ENCODE measurements around the gene AP3S2. TPM values are rescaled to one million over a fixed set of nuclear protein-coding genes. Genes with fewer than 3 reads are reported as not detected.
"Not testable (repeated sequence)": the region's sequence is repeated elsewhere in the genome, so short reads cannot be mapped to it uniquely, and the experiment has no call there.

Gene AP3S2
- total RNA-seq, 4 donors from 2014 or later = 37.3 to 73.8 (median 56.2) TPM

DNA sequence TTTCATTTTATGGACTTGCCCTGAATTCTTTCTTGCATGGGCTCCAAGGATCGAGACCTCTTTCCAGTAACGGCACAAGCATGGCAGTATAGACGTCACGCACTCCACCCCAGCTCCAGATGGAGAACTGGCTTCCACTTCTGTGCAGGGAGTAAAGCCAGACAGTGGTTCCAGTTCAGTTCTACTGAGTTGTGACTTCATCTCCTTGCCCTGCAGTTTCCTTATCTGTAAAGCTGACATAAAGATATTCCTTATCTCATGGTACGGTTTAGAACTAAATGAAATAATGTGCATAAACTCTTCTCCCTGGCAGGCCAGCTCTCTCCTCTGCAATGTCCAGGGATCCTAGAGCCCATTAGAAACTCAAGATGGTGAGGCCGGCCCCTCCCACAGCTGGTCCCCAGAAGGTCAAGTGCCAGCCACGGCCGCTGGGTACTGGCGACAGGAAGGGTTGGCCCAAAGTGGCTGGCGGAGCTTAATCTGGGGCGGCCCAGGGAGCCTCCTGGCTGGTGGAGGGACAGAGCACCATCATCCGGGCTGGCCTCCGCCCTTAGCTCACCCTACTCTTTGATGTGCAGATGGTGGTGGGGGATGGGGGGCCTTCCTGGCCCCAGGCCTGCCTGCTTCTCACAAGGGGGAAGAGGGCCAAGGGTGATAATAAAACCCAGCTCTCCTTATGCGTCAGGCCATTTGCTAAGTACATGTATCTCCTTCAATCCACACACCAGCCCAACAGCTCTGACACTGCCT, 110.5 kb downstream of the AP3S2 start:
- ATAC-seq (ENCODE audit: low FRiP score) (peak; percentile 41), DNase-seq (ENCODE audit: low spot score) (no peak)
- TF ChIP-seq, protein P1, sequence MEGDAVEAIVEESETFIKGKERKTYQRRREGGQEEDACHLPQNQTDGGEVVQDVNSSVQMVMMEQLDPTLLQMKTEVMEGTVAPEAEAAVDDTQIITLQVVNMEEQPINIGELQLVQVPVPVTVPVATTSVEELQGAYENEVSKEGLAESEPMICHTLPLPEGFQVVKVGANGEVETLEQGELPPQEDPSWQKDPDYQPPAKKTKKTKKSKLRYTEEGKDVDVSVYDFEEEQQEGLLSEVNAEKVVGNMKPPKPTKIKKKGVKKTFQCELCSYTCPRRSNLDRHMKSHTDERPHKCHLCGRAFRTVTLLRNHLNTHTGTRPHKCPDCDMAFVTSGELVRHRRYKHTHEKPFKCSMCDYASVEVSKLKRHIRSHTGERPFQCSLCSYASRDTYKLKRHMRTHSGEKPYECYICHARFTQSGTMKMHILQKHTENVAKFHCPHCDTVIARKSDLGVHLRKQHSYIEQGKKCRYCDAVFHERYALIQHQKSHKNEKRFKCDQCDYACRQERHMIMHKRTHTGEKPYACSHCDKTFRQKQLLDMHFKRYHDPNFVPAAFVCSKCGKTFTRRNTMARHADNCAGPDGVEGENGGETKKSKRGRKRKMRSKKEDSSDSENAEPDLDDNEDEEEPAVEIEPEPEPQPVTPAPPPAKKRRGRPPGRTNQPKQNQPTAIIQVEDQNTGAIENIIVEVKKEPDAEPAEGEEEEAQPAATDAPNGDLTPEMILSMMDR (IDR thresholded peaks at IDR 0.05) = no peak

DNA sequence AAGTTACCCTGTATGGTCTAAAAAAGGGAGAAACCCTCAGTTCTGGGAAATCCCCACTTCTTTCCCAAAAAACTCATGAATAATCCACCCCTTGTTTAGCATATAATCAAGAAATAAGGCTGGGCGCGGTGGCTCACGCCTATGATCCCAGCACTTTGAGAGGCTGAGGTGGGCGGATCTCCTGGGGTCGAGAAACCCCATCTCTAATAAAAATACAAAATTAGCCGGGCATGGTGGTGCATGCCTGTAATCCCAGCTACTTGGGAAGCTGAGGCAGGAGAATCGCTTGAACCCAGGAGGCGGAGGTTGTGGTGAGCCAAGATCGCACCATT, 111.2 kb downstream of the AP3S2 start:
- not testable (repeated sequence) for ATAC-seq (ENCODE audit: low FRiP score); DNase-seq (ENCODE audit: low spot score)

DNA sequence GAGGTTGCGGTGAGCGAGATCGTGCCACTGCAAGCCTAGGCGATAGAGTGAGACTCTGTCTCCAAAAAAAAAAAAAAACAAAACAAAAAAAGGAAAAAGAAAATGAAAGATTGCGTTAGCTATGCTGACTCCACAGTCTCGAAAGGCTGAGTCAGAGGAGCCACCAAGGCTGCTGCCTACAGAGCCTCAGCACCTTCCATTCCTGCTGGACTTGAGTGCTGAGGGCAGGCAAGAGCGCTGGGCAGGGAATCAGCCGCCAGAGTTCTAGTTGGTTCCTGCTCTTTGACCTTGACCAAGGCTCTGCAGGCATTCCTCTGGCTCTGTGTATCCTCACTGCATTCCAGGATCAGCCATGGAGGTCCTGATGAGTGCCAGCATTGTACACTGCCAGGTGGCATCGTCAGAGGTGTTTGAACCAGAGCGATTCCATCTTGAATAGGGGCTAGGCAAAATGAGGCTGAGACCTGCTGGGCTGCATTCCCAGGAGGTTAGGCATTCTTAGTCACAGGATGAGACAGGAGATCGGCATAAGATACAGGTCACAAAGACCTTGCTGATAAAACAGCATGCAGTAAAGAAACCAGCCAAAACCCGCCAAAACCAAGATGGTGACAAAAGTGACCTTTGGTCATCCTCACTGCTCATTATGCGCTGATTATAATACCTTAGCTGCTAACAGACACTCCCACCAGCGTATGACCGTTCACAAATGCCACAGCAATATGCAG, 111.7 kb downstream of the AP3S2 start:
- DNase-seq (ENCODE audit: low spot score) (no peak), ATAC-seq (ENCODE audit: low FRiP score) (peak; percentile 19)
- TF ChIP-seq, protein P1 (IDR thresholded peaks at IDR 0.05) = no peak

DNA sequence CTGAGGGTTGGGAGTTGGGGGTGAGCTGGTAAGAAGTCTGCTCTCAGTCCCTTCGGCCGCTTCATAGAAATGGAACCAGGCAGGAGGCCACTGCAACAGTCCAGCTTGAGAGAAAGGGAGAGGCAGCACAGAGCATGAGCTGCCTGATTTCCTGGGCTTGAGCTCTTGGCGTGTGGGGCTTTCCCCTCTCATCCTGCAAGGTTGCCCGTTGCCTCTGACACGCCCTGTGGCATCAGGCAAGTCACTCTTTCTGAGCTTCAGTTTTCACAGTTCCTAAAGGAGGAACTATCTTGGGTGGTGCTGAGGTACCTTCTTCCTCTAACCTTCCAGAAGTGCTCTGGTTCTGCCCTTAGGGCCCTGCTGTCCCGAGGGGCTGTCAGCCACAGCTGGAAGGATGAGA, 112.7 kb downstream of the AP3S2 start:
- ATAC-seq (ENCODE audit: low FRiP score) = no peak
- TF ChIP-seq, protein P1 (IDR thresholded peaks at IDR 0.05) = no peak
- no peak for DNase-seq (ENCODE audit: low spot score)

DNA sequence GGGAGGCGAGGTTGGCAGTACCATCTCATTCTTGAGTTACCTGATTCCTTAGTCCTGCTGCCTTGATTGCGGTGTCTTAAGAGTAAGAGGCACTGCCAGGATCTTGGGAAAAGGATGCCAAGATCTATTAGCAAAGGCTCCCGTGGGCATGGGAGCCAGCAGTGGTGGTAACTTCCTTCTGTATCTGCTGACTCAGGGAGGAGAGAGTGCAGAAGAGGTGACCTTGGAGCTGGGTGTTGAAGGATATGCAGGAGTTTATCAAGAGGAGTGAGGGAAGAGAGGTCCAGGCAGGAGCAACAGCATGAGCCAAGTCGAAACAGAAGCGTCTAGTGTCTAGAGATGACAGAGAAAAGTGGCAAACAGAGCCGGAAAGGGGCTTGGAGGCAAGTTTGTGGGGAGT, 113.2 kb downstream of the AP3S2 start:
- DNase-seq (ENCODE audit: low spot score) = no peak
- no peak for ATAC-seq (ENCODE audit: low FRiP score)
- TF ChIP-seq, protein P1 (IDR thresholded peaks at IDR 0.05) = no peak

Small RNA genes within 50 kb of the gene (small RNA-seq; reads per million reads assigned to genes)
- gene MIR5009 = not detected
- not detected for gene MIR5094
- gene RNU6-1111P = not detected
- gene RNU7-111P = not detected

Other genes starting within 250 kb of the AP3S2 start
- 10 to 100 TPM in 1 of 4 donors, 1 to 10 TPM in 3; 6.2 to 12.6 (median 7.7) TPM for gene KIF7, start 238.5 kb downstream of the AP3S2 start, total RNA-seq
- 1,000 to 10,000 TPM in 1 of 4 donors, 100 to 1,000 TPM in 3; 465 to 1,383 (median 891) TPM for gene PLIN1, start 214.6 kb downstream of the AP3S2 start, total RNA-seq
- 100 to 1,000 TPM in 1 of 4 donors, 10 to 100 TPM in 3; 18.4 to 134 (median 29.9) TPM for gene PEX11A, start 203.2 kb downstream of the AP3S2 start, total RNA-seq
- 1 to 10 TPM in 1 of 4 donors, under 1 TPM in 2, not detected in 1; 0.28 to 1.1 (median 0.36) TPM for gene WDR93, start 203.2 kb downstream of the AP3S2 start, total RNA-seq
- 10 to 100 TPM in 1 of 4 donors, 1 to 10 TPM in 3; 4.0 to 16.2 (median 6.5) TPM for gene MESP1, start 142.7 kb downstream of the AP3S2 start, total RNA-seq
- under 1 TPM in 1 of 4 donors, not detected in 3; 0.48 TPM for gene MESP2, start 117.7 kb downstream of the AP3S2 start, total RNA-seq
- 100 to 1,000 TPM in 1 of 4 donors, 10 to 100 TPM in 3; 33.6 to 107 (median 71.9) TPM for gene ANPEP, start 79.1 kb downstream of the AP3S2 start, total RNA-seq
- gene ARPIN, start 19.0 kb upstream of the AP3S2 start, total RNA-seq = 10 to 100 TPM; 12.3 to 19.9 (median 17.4) TPM
- gene ZNF710, start 107.3 kb upstream of the AP3S2 start, total RNA-seq = 10 to 100 TPM in 1 of 4 donors, 1 to 10 TPM in 3; 5.4 to 13.9 (median 7.0) TPM
- 10 to 100 TPM; 24.9 to 43.7 (median 35.2) TPM for gene IDH2, start 208.5 kb upstream of the AP3S2 start, total RNA-seq

Data from omental fat pad (tissue), 4 donors.